ENCODE measurements around the gene CIRBP.

DNA sequence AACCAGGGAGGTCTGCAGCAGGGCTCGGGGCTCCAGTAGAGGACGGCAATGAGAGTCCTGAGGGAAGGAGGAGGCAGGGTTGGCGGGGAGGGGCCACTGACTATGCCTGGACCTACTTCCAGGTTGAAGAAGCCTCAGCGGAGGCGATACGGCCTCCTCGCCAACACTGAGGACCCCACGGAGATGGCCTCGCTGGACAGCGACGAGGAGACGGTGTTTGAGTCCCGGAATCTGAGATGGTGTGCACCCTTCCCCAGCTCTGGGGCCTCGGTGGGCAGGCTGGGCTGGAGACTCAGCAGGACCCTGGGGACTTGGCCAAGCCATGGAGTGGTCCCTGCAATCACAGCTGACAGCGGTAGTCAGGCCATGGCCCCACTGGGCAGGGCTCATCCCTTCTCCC is 7.9 kb downstream of the CIRBP start:
- no peak for TF ChIP-seq POLR2AphosphoS5 (IDR thresholded peaks at IDR 0.05; ENCODE audit: insufficient read depth in 1 of 2, low read depth in 1 of 2)
- TF ChIP-seq, protein P1, sequence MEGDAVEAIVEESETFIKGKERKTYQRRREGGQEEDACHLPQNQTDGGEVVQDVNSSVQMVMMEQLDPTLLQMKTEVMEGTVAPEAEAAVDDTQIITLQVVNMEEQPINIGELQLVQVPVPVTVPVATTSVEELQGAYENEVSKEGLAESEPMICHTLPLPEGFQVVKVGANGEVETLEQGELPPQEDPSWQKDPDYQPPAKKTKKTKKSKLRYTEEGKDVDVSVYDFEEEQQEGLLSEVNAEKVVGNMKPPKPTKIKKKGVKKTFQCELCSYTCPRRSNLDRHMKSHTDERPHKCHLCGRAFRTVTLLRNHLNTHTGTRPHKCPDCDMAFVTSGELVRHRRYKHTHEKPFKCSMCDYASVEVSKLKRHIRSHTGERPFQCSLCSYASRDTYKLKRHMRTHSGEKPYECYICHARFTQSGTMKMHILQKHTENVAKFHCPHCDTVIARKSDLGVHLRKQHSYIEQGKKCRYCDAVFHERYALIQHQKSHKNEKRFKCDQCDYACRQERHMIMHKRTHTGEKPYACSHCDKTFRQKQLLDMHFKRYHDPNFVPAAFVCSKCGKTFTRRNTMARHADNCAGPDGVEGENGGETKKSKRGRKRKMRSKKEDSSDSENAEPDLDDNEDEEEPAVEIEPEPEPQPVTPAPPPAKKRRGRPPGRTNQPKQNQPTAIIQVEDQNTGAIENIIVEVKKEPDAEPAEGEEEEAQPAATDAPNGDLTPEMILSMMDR (IDR thresholded peaks at IDR 0.05), result no peak
- TF ChIP-seq POLR2A (IDR thresholded peaks at IDR 0.05), result no peak

All from vagina (tissue), 2 donors.